GDM1 (cell line): ENCODE results near the gene ZNF385D.

Source experiments
- DNase-seq: peaks from one replicate; lab custom pipeline; 2025; lab: John Stamatoyannopoulos, UW

Gene ZNF385D

DNA sequence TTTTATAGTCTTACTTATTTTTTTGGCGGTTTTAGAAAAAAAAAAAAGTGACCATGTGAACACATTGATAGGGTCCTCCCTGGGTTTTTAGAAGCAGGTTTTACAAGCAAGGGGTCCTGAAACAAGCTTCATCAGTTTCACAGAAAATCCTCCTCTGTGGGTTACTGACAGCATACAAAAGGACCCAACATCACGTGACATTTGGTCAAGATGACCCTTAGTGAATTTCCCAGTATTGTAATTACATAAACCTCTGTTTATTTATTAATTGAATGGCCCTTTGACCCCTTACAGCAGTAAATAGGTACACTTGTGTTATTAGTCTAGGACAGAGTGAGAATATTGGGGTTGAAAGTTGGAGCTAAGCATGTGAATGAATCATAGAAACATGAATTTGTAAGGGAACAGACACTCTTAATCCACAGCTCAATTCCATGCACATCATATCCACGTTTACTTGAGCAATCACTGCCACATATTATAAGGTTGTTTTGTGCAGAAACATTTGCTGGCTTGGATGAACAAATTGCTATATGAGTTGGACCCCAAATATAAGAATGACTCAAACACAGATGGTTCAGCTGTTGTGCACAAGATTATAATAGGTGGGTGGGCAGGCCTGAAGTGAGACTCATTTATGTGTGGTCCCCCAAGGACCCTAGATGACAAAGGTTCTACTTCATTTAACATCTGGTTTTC is 137.5 kb downstream of the ZNF385D start:
- DNase-seq: no peak

DNA sequence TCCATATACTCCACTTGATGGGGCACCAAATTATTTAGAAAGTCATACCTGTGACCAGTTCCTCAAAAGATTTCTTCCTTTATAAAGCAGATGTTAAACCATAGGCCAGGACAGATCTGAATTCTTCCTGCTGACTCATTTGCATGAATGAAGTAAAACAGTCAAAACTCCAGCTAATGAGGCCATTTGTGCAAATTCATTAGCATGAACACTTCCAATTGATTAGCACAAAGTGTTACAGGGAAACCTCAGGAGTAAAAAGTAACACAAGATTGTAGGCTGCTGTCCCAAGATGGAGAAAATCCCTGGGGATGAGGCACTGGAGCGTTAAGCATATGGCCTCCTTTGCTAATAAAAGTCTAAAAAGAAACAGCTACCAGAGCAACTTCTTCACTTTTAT is 149.8 kb downstream of the ZNF385D start:
- DNase-seq: no peak

DNA sequence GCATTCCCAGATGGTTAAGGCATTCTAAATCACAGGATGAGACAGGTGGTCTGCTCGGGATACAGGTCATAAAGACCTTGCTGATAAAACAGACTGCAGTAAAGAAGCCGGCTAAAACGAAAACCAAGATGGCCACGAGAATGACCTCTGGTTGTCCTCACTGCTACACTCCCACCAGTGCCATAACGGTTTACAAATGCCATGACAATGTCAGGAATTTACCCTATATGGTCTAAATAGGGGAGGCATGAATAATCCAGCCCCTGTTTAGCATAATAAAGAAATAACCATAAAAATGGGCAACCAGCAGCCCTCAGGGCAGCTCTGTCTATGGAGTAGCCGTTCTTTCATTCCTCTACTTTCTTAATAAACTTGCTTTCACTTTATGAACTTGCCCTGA is 151.1 kb downstream of the ZNF385D start:
- DNase-seq: no peak

DNA sequence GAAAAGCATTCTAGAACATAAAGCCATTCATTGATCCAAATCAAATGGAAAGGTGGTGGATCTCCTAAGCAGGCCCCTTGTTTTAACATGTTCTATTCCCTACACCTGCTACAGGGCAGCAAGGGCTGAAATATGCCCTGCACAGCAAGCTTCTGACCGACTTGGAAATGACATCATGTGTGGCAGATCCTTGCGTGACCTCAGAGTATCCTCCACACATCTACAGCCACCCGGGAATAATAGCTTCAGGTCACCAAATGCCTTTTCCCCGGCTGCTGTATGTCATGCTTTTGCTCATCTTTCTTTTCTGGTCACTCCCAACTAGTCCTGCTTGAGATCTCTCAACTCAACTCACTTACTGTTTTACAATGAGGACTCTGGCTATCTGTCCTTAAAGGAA is 158.2 kb downstream of the ZNF385D start:
- DNase-seq: no peak

DNA sequence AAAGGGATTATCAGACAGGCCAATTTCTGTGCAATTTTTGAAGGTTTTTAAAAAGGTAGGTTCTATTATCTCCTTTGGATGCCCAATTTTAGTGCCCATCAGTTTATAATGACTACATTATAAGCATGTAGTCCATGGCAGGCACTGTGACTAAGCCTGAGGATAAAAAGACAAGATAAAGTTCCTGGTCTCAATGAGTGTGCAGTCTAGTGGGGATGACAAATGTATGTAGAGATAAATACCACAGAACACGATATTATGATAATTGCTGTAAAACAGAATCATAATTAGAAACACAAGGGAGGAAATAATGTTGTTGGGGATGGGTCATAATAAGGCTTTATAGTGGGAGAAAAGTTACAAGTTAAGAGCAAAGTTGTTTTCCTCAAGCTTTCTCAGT is 163.1 kb downstream of the ZNF385D start:
- no peak for DNase-seq

DNA sequence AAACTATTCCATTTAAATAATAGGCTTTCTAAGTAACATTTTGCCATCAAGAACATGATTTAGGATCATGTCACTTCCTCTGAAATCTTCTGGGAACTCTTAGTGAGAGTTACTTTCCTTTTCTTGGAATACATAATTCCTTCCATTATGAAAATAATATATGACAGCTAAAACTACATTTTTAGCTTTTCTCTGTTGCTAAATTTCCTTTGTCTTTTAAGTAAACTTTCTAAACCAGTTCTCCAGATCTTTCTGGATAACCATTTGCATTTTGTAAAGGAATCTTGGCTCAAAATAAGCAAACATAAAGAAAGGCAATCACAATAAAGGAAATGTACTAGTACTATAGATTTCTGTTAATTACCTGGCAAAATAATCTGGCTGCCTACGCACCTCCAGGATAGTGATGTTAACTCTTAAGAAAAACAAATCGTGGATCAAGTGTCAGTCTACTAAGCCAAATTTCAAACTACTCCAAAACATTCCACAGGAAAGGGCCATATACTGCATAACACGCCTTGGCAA is 165.7 kb downstream of the ZNF385D start:
- DNase-seq: no peak

DNA sequence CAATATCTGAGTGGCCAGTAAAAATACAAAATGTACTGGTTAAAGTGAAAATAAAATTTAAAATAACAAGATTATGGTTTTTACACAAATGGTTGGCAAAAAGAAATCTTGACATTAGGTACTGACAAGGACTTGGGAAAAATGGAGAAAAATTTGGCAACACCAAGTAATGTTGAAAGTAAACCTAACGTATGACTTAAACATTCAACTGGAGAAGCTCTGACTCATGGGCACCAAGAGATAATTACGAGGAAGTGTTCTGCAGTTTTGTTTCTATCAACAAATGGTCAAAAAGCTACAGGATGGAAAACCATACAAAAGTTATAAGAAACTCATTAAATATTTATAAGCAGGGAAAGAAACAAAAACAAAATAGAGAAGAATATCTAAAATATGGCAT is 177.7 kb downstream of the ZNF385D start:
- no peak for DNase-seq

DNA sequence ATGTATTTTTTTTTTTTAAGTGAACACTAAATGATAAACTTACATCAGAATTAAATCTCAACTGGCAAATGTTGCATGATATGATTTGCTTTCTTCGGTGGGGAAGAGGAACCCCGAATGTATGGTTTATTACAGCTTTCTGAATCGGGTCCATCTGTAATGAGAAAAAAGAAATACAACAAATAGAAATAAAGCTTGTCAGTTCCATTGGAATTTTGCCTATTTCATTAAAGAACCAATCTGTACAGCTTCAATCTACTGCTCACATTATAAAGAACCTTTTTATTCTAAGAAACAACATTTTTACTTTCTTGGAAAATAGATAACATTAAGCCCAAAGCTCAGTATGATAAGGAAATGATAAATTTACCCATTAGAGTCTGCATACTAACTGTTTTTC is 186.5 kb downstream of the ZNF385D start:
- no peak for DNase-seq

DNA sequence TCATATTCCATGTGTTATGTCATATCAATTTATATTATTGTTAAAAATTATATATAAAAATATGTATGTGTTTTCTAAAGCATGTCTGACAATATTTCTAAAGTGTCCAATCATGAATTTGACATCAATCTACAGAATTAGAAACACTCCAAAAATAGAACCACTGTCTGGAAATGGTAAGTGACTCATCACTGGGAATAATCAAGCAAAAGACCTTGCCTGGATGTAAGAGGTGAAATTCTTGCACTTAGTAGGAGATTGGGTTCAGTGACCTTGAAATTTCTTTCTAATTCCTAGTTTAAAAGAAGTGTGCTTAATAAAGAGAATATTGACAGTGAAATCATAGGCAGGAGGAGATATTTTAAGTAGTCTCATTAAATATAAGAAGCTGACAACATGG is 188.8 kb downstream of the ZNF385D start:
- no peak for DNase-seq

DNA sequence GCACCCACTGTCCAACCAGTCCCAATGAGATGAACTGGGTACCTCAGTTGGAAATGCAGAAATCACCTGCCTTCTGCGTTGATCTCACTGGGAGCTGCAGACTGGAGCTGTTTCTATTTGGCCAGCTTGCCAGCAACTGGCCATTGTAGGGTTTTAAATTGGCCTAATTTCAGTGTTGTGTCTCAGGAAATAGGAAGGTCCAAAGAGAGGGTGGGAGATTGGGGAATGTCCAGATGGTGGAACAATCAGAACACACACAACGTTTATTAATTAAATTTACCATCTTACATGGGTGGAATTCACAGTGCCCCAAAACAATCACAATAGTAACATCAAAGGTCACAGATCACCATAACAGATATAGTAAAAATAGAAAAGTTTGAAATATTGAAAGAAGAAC is 189.5 kb downstream of the ZNF385D start:
- DNase-seq: no peak

DNA sequence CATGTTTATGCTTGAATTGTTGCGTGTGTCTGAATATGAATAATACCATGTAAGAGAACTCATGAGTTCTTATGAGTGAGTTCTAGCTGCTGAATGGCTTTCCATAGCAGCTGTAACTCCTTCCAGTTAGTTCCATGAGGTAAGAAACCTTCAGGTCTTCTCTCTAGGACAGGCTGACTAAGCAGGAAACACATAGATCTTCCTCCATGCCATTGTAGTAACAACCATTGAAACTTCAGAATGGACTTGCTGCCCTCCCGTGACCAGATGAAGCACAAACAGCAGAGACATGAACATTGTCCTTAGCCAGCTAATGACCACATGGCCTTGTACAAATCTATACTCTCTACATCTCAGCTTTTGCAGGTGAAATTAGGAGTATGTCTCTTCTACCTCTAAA is 200.0 kb downstream of the ZNF385D start:
- DNase-seq: no peak

DNA sequence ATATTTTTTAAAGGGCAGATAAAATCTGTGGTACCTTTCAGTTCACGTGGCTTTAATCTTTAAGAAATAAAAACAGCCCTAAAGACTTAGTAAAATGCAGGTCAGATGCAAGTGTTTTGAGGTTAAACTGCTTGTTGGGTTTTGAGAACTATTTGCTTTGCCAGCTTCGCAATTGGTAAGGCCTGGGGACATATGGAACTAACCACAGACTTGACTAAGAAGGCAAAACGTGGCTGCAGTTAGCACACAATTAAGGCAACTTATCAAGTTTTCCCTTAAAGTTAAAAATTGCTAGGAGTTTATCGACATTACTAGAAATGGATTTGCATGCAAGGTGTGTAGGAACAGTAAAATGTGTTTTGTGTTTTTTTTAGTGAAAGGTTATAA is 206.9 kb downstream of the ZNF385D start:
- no peak for DNase-seq

DNA sequence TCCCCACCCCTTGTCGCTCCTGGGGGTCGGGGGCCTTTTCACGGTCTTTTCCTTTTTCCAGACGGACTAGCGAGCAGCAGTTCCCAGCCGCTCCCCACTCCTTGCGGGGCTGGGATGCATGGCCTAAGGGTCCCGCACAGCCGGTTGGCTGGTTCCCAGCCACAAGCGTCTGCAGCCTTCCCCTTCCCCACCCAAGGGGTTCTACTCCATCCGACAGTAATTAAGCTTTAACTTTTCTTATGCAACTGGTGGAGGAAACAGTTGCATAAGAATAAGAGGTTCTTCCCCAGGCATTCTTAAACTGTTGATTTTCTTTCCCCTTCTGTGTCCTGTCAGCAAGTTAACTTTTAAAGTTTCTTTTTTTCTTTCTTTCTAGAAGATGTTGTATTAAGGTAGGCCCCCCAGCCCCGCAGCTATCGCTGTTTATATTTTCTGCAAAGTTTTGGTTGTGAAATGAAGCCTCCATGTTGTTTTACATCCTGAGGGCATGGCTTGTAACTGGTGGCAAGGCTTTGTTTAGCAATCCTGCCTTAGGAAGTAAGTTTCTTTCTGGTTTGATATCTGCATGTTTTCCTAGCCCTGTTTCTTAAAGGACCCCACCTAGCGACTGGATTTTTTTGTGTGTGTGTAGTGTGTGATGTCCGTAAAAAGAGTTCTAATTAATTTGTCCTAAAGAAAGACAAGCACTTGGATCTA is 207.5 kb downstream of the ZNF385D start:
- no peak for DNase-seq

DNA sequence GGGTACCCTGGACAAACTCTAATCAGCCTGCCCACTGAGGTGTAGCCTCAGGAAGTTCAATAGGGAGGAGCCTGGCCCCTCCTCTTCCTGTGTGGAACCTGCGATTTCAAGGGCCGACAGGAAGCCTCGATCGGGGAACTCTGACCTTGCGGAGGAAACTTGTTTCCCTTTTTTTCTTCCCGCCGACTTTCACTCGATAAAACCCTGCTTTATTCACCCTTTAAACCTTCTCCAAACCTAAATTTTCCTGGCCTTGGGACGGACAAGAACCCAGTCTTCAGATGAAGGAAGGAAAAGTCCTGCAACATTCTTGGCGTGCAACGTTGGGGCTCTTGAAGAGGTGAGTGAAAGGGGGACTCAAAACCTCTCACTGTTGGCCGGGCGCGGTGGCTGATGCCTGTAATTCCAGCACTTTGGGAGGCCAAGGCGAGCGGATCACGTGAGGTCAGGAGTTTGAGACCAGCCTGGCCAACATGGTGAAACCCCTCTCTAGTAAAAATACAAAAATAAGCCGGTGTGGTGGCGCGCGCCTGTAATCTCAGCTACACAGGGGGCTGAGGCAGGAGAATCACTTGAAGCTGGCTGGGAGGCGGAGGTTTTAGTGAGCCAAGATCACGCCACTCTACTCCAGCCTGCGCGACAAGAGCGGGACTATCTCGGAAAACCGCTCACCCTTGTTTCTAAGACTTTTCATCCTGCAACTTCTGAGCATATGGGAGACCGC is 208.2 kb downstream of the ZNF385D start:
- DNase-seq: no peak

DNA sequence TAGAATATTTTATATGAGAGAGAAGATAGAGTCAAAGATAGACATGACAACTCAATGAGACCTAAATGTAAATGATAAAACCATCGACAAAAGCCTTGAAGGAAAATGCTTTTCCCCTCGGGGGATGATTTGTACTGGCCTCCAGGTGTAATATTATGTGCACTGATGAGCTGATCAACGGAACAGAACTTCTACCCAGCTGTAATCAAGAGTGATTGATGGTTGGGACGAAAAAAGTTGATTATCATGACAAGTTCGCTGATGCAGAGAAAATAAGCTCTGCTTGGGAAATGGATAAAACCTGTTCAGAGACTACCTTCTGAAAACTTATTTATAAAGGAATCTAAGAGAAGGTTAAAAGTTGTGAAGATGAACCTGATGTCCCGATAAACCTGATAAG is 210.7 kb downstream of the ZNF385D start:
- no peak for DNase-seq

DNA sequence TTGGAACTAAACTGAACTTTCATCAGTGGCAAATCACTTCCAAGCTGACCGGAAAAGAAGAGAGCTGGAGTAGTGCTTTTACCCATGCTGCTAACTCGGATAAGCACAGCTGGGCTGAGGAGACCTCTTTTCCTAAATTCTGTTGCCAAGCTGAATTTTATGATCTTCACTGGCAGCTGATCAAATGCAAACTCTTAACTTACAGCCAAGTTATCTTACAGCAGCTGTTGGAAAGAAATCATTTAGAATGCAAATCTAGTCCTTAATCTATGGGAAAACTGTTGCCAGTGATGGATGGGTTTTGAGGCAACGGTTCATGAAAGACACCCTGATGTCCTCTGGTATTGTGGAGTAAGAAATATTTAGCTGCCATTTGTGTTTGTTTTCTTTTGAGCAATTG is 216.5 kb downstream of the ZNF385D start:
- DNase-seq: no peak

DNA sequence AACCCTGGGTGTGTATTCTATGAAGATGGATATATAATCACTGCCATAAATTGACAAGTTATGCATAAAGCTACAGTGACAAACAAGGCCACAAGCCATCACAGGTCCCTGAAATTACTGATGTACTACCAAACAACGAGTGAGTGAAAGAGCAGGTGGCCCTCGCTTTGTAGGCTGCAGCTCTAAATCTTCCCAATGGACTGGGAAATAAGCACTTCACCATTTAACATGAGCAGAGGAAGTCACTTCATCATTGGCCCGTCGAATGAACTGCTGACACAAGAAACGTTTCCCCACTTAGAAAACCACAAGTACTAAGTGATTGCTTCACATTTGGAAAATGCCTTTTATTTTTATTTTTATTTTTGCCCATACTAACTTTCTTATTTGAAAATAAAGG is 218.0 kb downstream of the ZNF385D start:
- DNase-seq: no peak

DNA sequence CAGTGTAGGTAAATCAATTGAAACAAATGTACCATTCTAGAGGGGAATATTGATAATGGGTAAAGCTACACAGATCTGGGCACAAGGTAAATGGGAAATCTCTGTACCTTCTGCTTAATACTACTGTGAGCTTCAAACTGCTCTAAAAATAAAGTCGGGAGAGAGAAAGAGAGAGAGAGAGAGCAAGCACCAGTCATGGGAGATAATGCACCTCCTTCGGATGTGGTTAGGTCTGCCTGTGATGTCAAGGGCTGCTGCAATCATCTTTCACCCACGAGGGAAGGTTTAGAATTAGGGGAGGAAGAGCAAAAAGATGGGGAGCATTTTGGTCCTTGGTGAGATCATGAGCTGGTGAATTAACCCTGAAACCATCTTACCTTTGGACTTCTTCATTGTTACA is 219.1 kb downstream of the ZNF385D start:
- DNase-seq: no peak

DNA sequence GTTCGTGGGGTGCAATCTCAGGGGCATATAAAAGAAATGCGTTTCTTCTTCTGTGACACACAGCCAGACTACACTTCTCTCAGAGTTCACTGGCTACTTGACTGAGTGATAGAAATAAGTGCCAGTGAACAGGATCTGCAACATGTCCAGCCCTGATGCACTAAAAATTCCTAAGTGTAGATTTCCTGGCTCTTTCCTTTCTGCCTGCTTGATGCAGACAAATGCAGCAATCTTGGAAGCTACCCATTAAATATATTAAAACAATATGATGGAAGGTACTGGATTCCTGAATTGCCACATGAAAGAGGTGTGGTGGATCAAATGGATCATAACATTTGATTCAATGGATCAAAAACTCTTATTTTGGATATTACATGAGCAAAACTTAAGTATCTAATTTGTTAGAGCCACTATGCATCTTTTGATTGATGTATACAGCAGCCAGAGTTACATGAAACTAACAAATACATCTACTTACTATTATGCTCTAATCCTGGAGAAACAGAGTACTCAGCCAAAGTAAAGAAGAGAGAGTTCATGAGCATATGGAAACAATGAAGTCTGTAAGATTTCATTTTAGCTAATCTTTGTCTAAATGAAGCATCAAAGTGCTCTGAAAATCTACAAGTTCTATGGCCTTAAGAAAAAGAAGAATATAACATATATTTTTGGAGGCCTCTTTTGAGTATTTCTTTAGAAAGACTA is 222.6 kb downstream of the ZNF385D start:
- no peak for DNase-seq

DNA sequence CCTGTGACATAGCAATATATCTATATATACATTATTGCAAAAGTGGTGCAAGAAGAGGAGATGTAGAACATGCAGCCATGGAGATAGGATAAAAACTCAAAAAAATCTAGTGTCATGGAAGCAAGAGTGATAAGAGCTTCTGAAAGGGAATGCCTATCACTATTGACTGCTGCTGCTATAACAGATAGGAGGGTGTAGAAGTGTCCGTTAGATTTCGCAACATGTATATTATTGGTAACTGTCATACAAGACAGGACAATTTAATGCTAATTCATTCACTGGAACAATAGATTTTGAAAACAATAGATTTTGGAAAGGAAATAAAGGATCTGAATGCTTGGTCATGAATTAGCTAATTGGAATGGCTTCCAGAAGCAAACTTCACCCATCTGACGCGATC is 224.5 kb downstream of the ZNF385D start:
- DNase-seq: no peak

DNA sequence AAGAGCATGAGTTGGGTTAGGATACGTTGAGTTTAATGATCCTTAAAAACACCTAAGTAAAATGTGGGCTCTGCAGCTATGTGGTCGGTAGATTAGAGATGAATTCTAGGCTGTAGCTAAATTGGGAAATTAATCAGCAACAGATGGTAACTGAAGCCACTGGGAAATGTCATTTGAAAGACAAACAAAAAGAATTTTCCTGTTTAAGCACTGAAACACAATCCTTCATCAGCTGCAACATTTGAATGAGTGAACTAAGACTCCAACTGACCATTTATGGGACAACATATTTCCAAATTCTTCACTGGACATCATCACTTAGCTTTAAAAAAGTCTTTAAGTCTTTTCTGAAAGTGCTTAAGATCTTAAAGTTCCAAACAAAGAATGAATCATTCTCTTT is 226.9 kb downstream of the ZNF385D start:
- DNase-seq: no peak
